AG10803 (cell line): Measurements from ENCODE around the gene FOXP1.

Experiments
- DNase-seq: peaks from one replicate; pipeline ENCODE4 v3.0.0; 2010; ENCODE audit warnings: low read depth
- H3K4me3 ChIP-seq: 2 replicates; pipeline ENCODE4 v1.5.1; 2011; ENCODE audit warnings: mild to moderate bottlenecking, low read length, control low read depth
- CTCF ChIP-seq: conservative IDR thresholded peaks from 2 replicates; pipeline ENCODE4 v1.5.1; 2011; ENCODE audit warnings: mild to moderate bottlenecking, low read length, control low read depth, inconsistent platforms

Gene FOXP1

GRCh38 chr3:71489315-71489761 lies 94.2 kb downstream of the FOXP1 start:
- no peak overlapping the region for H3K4me3 ChIP-seq
- no peak for TF ChIP-seq CTCF
- no peak for DNase-seq

- DNase-seq, result no peak
- no peak for TF ChIP-seq CTCF
- H3K4me3 ChIP-seq, result no peak overlapping the region
Measured at GRCh38 chr3:71488882-71489281, 94.6 kb downstream of the FOXP1 start.

GRCh38 chr3:71488391-71488809 lies 95.1 kb downstream of the FOXP1 start:
- no peak for DNase-seq
- no peak overlapping the region for H3K4me3 ChIP-seq
- no peak for TF ChIP-seq CTCF

- no peak for DNase-seq
- H3K4me3 ChIP-seq, result no peak overlapping the region
- TF ChIP-seq CTCF, result no peak
Measured at GRCh38 chr3:71487418-71487817, 96.1 kb downstream of the FOXP1 start.

- H3K4me3 ChIP-seq, result no peak overlapping the region
- TF ChIP-seq CTCF, result no peak
- DNase-seq, result no peak
Measured at GRCh38 chr3:71486831-71487230, 96.7 kb downstream of the FOXP1 start.

GRCh38 chr3:71485896-71486295 lies 97.6 kb downstream of the FOXP1 start:
- no peak overlapping the region for H3K4me3 ChIP-seq
- no peak for TF ChIP-seq CTCF
- DNase-seq, result no peak

GRCh38 chr3:71484452-71484851 lies 99.1 kb downstream of the FOXP1 start:
- no peak for DNase-seq
- H3K4me3 ChIP-seq, result no peak overlapping the region
- TF ChIP-seq CTCF, result no peak
